Measurements from ENCODE around the gene RC3H2.

Gene RC3H2

DNA sequence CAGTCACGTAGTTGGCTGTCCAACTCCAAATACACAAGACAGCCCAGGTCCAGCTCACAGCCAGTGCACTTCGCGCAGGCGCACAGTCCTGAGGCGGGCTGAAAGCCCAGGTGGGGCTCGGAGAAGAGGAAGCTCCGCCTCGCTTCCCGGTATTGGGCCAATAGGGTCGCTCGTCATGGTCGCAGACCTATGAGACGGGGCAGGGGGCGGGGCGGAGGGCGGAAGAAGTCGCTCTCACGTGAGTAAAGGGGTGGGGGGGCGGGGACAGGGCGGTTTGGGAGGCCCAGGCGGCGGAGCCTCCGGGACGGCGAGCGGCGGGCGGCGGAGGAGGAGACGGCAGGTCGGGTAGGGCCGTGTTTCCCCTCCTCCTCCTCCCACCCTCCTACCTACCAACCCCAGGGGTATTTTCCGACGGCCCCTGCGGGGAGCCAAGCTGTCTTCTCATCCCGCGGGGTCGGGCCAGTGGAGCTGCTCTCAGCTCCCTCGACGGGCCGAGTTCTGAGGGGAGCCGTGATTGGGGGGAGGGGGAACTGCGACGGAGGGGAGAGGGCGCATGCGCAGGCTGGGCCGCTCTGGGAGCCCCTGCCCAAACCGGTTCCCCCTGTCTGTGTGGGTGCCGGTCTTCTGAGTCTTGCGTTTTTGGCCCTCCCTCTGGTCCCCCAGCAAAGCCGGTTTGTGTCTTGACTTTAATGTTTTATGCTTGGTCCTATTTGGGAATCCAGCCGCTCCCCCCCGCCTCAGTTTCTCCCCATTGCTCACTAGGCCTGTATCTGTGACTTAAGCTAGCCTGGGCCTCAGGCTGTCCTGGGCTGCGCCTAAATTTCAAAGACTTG is 35.8 kb upstream of the RC3H2 start, which contains the start of gene RABGAP1:
RABGAP1 (plus strand) TSS at position 272 of the 833 bp plus-strand sequence. CDS start 16,040 bp downstream, outside the sequence.
- H3K36me3 ChIP-seq (ENCODE audit: control insufficient read depth, insufficient read depth, low read length): peaks cover 9% of the 10 kb centered on the region
- peak within 1 kb of the TSS; percentile 85 for H3K4me3 ChIP-seq (ENCODE audit: insufficient read depth, low read depth, low read length, poor library complexity, severe bottlenecking)
- H3K27me3 ChIP-seq (replicated peaks; ENCODE audit: control insufficient read depth, insufficient read depth, low read length, poor library complexity, severe bottlenecking): no peaks in the 10 kb centered on the region
- DNase-seq: peak; percentile 96 to 99 (median 97)
- H3K27ac ChIP-seq (ENCODE audit: insufficient read depth, low read length, poor library complexity, severe bottlenecking): peak within 1 kb of the TSS; percentile 83
- peaks cover 18% of the 10 kb centered on the region for H3K4me1 ChIP-seq (ENCODE audit: control insufficient read depth, insufficient read depth, low read length, poor library complexity, severe bottlenecking)
- no peaks in the 10 kb centered on the region for H3K9me3 ChIP-seq (ENCODE audit: control insufficient read depth, low read length)

DNA sequence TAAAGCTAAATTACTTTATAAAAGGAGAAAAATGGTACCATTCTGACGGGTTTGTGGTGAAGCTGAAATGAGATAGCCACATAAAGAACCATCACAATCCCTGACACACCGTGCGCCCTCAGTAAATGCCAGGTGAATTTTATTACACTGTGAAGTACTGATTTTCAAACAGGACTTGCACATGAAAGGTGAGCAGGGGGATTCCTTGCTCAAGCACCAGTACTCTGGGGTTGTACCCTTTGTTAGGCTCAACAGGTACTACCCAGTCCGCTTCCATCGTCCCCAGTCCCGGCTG is 35.2 kb upstream of the RC3H2 start:
- H3K36me3 ChIP-seq (ENCODE audit: control insufficient read depth, insufficient read depth, low read length): peaks cover 9% of the 10 kb centered on the region
- no peaks in the 10 kb centered on the region for H3K27me3 ChIP-seq (replicated peaks; ENCODE audit: control insufficient read depth, insufficient read depth, low read length, poor library complexity, severe bottlenecking)
- peak overlapping the region; percentile 47 for H3K27ac ChIP-seq (ENCODE audit: insufficient read depth, low read length, poor library complexity, severe bottlenecking)
- H3K4me3 ChIP-seq (ENCODE audit: insufficient read depth, low read depth, low read length, poor library complexity, severe bottlenecking): no peak overlapping the region
- H3K4me1 ChIP-seq (ENCODE audit: control insufficient read depth, insufficient read depth, low read length, poor library complexity, severe bottlenecking): peaks cover 18% of the 10 kb centered on the region
- no peak for DNase-seq
- no peaks in the 10 kb centered on the region for H3K9me3 ChIP-seq (ENCODE audit: control insufficient read depth, low read length)

DNA sequence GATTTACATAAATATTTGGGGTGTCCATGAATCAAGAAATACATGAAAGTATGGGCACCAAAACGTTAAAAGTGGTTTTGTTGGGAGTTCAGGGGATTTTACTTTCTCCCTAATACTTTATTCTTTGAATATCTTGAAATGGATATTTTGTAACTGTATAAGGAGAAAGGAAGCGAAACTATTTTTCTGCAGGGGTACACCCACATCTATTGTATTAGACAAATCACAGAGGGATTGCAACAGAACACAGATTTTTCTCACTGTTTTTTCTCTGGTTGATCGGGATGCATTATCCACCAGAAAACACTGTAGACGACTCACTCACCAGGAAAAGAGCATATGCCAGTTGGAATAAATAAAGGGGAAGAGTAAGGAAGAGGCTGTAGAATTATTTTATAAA is 34.4 kb upstream of the RC3H2 start:
- H3K27me3 ChIP-seq (replicated peaks; ENCODE audit: control insufficient read depth, insufficient read depth, low read length, poor library complexity, severe bottlenecking): no peaks in the 10 kb centered on the region
- no peak for DNase-seq
- H3K36me3 ChIP-seq (ENCODE audit: control insufficient read depth, insufficient read depth, low read length): peaks cover 9% of the 10 kb centered on the region
- peaks cover 18% of the 10 kb centered on the region for H3K4me1 ChIP-seq (ENCODE audit: control insufficient read depth, insufficient read depth, low read length, poor library complexity, severe bottlenecking)
- no peaks in the 10 kb centered on the region for H3K9me3 ChIP-seq (ENCODE audit: control insufficient read depth, low read length)
- H3K27ac ChIP-seq (ENCODE audit: insufficient read depth, low read length, poor library complexity, severe bottlenecking): no peak overlapping the region
- H3K4me3 ChIP-seq (ENCODE audit: insufficient read depth, low read depth, low read length, poor library complexity, severe bottlenecking): no peak overlapping the region

DNA sequence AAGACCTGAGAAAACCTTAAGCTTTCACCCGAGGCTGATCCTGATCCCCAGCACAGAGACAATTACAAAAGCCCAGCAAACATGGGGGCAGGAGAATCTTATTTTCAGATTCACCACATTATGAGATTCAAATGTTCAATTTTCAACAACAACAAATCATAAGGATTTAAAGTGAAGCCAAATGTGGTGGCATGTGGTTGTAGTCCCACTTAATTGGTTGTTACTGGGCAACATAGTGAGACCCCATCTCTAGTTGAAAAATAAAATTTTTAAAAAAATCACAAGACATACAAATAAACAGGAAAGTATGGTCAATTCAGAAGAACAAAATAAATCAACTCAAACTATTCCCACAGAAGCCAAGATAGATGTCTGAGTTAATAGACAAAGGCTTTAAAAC is 31.7 kb upstream of the RC3H2 start:
- no peak overlapping the region for H3K4me3 ChIP-seq (ENCODE audit: insufficient read depth, low read depth, low read length, poor library complexity, severe bottlenecking)
- peaks cover 4% of the 10 kb centered on the region for H3K36me3 ChIP-seq (ENCODE audit: control insufficient read depth, insufficient read depth, low read length)
- H3K27ac ChIP-seq (ENCODE audit: insufficient read depth, low read length, poor library complexity, severe bottlenecking): no peak overlapping the region
- DNase-seq: no peak
- peaks cover 19% of the 10 kb centered on the region for H3K4me1 ChIP-seq (ENCODE audit: control insufficient read depth, insufficient read depth, low read length, poor library complexity, severe bottlenecking)
- no peaks in the 10 kb centered on the region for H3K27me3 ChIP-seq (replicated peaks; ENCODE audit: control insufficient read depth, insufficient read depth, low read length, poor library complexity, severe bottlenecking)
- H3K9me3 ChIP-seq (ENCODE audit: control insufficient read depth, low read length): no peaks in the 10 kb centered on the region

DNA sequence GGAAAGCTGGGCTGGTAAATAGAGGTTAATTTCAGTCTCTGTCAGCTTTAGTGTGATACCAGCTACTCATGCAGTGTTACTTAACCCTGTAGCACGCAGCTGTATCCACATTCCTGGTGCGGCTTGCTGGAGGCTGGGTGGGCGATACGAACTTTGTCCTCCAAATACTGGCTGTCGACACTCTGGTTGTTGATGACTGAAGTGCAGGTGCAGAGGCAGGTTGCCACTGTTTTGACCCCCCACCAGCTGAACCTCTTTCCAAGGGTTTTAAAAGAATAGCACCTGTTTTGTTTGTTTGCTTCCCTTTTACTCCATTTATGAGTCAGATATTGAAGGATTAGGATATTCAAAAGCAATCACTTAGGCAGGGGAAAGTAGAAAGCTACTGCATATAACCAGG is 31.3 kb upstream of the RC3H2 start:
- DNase-seq: no peak
- Histone ChIP-seq H3K9me3 (ENCODE audit: control insufficient read depth, low read length) (no peaks in the 10 kb centered on the region), H3K36me3 (ENCODE audit: control insufficient read depth, insufficient read depth, low read length) (peaks cover 4% of the 10 kb centered on the region), H3K27me3 (replicated peaks; ENCODE audit: control insufficient read depth, insufficient read depth, low read length, poor library complexity, severe bottlenecking) (no peaks in the 10 kb centered on the region), H3K27ac (ENCODE audit: insufficient read depth, low read length, poor library complexity, severe bottlenecking) (no peak overlapping the region), H3K4me1 (ENCODE audit: control insufficient read depth, insufficient read depth, low read length, poor library complexity, severe bottlenecking) (peaks cover 16% of the 10 kb centered on the region), H3K4me3 (ENCODE audit: insufficient read depth, low read depth, low read length, poor library complexity, severe bottlenecking) (no peak overlapping the region)

DNA sequence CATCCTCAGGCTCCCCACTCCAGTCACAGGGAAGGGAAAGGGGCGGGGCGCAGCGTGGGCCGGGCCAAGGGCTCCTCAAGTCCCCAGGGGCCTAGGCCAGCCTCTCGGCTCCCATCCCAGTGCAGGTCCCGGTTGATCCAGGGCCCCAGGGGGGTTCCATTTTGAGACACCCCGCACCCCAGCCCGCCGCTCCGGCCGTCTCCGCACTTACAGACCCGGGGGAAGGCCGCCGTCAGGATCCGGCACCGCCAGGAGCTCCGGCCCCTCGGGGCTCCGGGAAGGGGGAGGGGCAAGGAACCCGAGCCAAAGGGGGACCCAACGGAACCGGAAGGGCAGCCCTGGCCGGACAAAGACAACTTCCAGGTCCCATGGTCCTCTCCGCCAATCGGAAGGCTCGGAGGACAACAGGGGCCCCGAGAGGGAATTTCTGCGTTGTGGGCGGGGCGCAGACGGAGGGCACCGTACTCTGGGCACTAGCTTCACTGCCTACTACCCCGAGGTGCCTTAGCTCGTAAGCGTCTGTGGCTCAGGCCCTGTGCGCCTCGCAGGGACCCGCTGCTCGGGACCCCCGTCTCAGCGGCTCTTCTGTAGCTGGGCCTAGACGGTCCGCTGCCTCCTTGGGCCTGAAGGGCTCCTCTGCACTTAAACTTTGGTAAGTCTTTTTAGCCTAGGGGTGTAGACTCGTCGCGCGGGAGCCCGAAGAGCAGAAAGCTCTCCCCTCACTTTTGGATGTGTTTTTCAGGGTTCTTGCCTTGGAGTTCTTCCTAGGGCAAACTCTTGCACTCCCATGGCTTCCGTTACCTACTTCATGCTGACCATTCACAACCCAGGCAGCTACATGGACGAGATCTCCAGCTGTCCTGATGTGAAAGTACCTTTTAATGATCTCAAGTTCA is 26.3 kb upstream of the RC3H2 start, which contains the start of gene ZBTB26:
ZBTB26 (minus strand) TSS at position 287 of the 896 bp plus-strand sequence. CDS start 11,578 bp downstream, outside the sequence.
- no peaks in the 10 kb centered on the region for H3K9me3 ChIP-seq (ENCODE audit: control insufficient read depth, low read length)
- peak within 1 kb of the TSS; percentile 94 for H3K27ac ChIP-seq (ENCODE audit: insufficient read depth, low read length, poor library complexity, severe bottlenecking)
- no peaks in the 10 kb centered on the region for H3K36me3 ChIP-seq (ENCODE audit: control insufficient read depth, insufficient read depth, low read length)
- peaks cover 5% of the 10 kb centered on the region for H3K4me1 ChIP-seq (ENCODE audit: control insufficient read depth, insufficient read depth, low read length, poor library complexity, severe bottlenecking)
- peak; percentile 84 to 87 (median 86) for DNase-seq
- H3K27me3 ChIP-seq (replicated peaks; ENCODE audit: control insufficient read depth, insufficient read depth, low read length, poor library complexity, severe bottlenecking): no peaks in the 10 kb centered on the region
- peak within 1 kb of the TSS; percentile 89 for H3K4me3 ChIP-seq (ENCODE audit: insufficient read depth, low read depth, low read length, poor library complexity, severe bottlenecking)

DNA sequence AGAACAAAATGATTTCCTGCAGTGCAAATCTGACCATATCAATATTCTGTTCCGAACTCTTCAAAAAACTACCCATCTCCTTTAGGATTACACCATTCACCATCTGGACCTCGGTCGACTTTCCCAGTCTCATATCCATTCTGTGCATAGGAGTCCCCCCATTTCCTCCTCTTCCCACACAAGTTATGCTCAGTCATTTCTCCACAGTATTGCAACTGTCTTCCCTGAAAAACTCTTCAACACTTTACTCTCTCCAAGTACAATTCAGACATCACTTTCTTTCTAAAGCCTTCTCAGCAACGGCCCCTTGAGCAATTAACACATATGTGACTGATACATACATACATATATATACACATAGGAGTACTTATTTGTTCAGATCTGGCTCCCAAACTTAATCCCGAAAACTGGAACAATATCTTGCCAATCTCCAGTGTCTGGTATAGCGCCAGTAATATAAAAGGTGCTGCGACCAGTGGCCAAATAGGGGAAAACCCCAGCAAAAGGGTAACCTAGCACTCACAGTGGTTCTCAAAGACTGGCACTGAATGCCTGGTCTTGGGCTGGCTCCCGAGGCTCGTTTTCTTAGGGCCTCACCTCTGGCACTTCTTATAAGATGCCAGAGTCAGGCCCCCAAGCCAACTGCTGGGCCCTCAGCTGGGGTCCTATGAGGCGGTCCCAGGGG is 25.5 kb upstream of the RC3H2 start:
- no peaks in the 10 kb centered on the region for H3K36me3 ChIP-seq (ENCODE audit: control insufficient read depth, insufficient read depth, low read length)
- peak overlapping the region; percentile 89 for H3K4me3 ChIP-seq (ENCODE audit: insufficient read depth, low read depth, low read length, poor library complexity, severe bottlenecking)
- no peak for DNase-seq
- H3K9me3 ChIP-seq (ENCODE audit: control insufficient read depth, low read length): no peaks in the 10 kb centered on the region
- H3K27ac ChIP-seq (ENCODE audit: insufficient read depth, low read length, poor library complexity, severe bottlenecking): peak overlapping the region; percentile 94
- peaks cover 5% of the 10 kb centered on the region for H3K4me1 ChIP-seq (ENCODE audit: control insufficient read depth, insufficient read depth, low read length, poor library complexity, severe bottlenecking)
- no peaks in the 10 kb centered on the region for H3K27me3 ChIP-seq (replicated peaks; ENCODE audit: control insufficient read depth, insufficient read depth, low read length, poor library complexity, severe bottlenecking)

DNA sequence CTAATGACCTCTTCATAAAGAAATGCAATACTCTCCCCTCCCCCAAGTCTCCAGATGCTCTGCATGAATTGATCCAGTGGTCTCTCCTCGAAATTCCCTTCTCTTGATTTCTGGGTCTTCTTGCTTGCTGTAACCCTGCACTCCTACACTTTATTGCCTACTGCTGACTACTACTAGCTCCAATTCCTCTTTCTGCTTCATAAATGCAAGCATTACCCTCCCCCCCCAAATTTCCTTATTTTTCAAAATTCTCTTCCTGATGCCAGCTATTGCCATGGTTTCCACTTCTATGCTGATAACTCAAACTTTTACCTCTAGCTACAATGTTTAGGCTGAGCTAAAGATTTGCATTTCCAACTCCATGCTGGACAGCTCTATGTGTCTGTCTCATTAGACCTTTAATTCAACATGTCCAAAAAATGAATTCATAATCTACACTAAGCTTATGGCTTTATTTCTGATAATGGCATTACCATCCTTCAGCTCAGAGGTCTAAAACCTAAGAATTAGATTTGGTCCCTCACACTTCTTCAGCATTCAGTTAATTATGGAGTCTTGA is 24.7 kb upstream of the RC3H2 start:
- peaks cover 5% of the 10 kb centered on the region for H3K4me1 ChIP-seq (ENCODE audit: control insufficient read depth, insufficient read depth, low read length, poor library complexity, severe bottlenecking)
- H3K27ac ChIP-seq (ENCODE audit: insufficient read depth, low read length, poor library complexity, severe bottlenecking): no peak overlapping the region
- H3K4me3 ChIP-seq (ENCODE audit: insufficient read depth, low read depth, low read length, poor library complexity, severe bottlenecking): no peak overlapping the region
- no peaks in the 10 kb centered on the region for H3K9me3 ChIP-seq (ENCODE audit: control insufficient read depth, low read length)
- no peak for DNase-seq
- H3K36me3 ChIP-seq (ENCODE audit: control insufficient read depth, insufficient read depth, low read length): no peaks in the 10 kb centered on the region
- H3K27me3 ChIP-seq (replicated peaks; ENCODE audit: control insufficient read depth, insufficient read depth, low read length, poor library complexity, severe bottlenecking): no peaks in the 10 kb centered on the region

DNA sequence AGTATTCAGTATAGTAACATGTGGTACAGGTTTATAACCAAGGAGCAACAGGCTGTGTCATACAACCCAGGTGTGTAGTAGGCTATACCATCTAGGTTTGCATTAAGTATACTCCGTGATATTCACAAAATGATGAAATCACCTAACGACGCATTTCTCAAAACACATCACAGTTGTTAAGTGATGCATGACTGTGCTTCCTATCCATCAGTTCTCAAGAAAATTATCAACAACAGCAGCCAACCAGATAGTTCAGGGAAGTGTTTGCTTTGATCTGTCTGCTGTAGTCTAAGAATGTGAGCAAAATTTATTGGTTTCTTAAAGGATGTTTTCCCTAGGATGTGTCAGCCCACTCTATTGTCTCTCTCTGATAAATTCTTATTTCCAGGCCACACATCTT is 18.8 kb upstream of the RC3H2 start:
- Histone ChIP-seq H3K4me1 (ENCODE audit: control insufficient read depth, insufficient read depth, low read length, poor library complexity, severe bottlenecking) (no peaks in the 10 kb centered on the region), H3K27ac (ENCODE audit: insufficient read depth, low read length, poor library complexity, severe bottlenecking) (no peak overlapping the region), H3K9me3 (ENCODE audit: control insufficient read depth, low read length) (no peaks in the 10 kb centered on the region)

More for the DNA sequence above, 18.8 kb upstream of the RC3H2 start:
- DNase-seq: no peak
- no peak overlapping the region for H3K4me3 ChIP-seq (ENCODE audit: insufficient read depth, low read depth, low read length, poor library complexity, severe bottlenecking)
- H3K36me3 ChIP-seq (ENCODE audit: control insufficient read depth, insufficient read depth, low read length): no peaks in the 10 kb centered on the region
- no peaks in the 10 kb centered on the region for H3K27me3 ChIP-seq (replicated peaks; ENCODE audit: control insufficient read depth, insufficient read depth, low read length, poor library complexity, severe bottlenecking)
